Breast epithelium (tissue), 4 donors: ENCODE results near the gene S100A7. TPM values are rescaled to one million over a fixed set of nuclear protein-coding genes. Genes with fewer than 3 reads are reported as not detected.

ENCODE experiments used
- DNase-seq, 2 donors: peaks; one replicate each; pipeline ENCODE4 v3.0.0-alpha.2; 2019; ENCODE audit warnings: low spot score in 2 of 2
- H3K27ac ChIP-seq, 2 donors: fragments of 200-600 bp; sonication (generic) in 1 of 2; one replicate each; pipeline ENCODE4 v1.5.1; 2016 to 2019; ENCODE audit warnings: mild to moderate bottlenecking in 1 of 2
- H3K27me3 ChIP-seq, 2 donors: fragments of 200-600 bp; sonication (generic) in 1 of 2; one replicate each; pipeline versions ENCODE4 v1.5.1 to v1.6.0; 2017 to 2019; ENCODE audit warnings: control low read depth in 1 of 2, mild to moderate bottlenecking in 1 of 2
- H3K36me3 ChIP-seq: fragments of 200-600 bp; one replicate; pipeline ENCODE4 v1.5.1; 2019
- H3K4me1 ChIP-seq, 2 donors: fragments of 200-600 bp; sonication (generic); one replicate each; pipeline ENCODE4 v1.5.1; 2016 to 2019; ENCODE audit warnings: control low read depth in 1 of 2
- H3K4me3 ChIP-seq, 3 donors: fragments of 200-600 bp; sonication (generic); 1 replicate in 2 of 3; 2 replicates in 1 of 3; pipeline ENCODE4 v1.5.1; 2016 to 2019; ENCODE audit warnings: mild to moderate bottlenecking in 3 of 3, moderate library complexity in 2 of 3
- H3K9me3 ChIP-seq, 2 donors: fragments of 200-600 bp; sonication (generic) in 1 of 2; one replicate each; pipeline ENCODE4 v1.5.1; 2016 to 2019; ENCODE audit warnings: control low read depth in 1 of 2
- CTCF ChIP-seq, 3 donors: fragments of 450-650 bp; IDR thresholded peaks; one replicate each; pipeline ENCODE4 v1.5.1; 2016 to 2017; ENCODE audit warnings: antibody characterized with exemption in 3 of 3, mild to moderate bottlenecking in 3 of 3, moderate library complexity in 3 of 3
- POLR2A ChIP-seq: fragments of 450-650 bp; IDR thresholded peaks from one replicate; pipeline ENCODE4 v1.6.1; 2016; ENCODE audit warnings: antibody characterized with exemption, mild to moderate bottlenecking, moderate library complexity
- POLR2AphosphoS5 ChIP-seq, 3 donors: sonication (generic); formaldehyde crosslinking; IDR thresholded peaks; one replicate each; pipeline ENCODE4 v1.6.1; 2017; ENCODE audit warnings: antibody characterized with exemption in 3 of 3
- intact Hi-C: fragments of 100-400 bp; cut with DNase I; formaldehyde crosslinking; loops from one replicate; pipeline ENCODE4 v1.15.1; 2023; ENCODE audit warnings: low total_unique reads
- total RNA-seq, 3 donors: library from RNA; depleted of rRNA; stranded (reverse); fragments of >200 nt; gene quantifications; one replicate each; pipeline ENCODE4 v1.1.0, GENCODE V29; 2016

S100A7 gene
- total RNA-seq, 3 donors from 2014 or later: not detected

- peaks cover 0 to 15% of the 10 kb centered on the region in 2 donors for H3K27me3 ChIP-seq
- no peaks in the 10 kb centered on the region for H3K9me3 ChIP-seq
- H3K36me3 ChIP-seq: no peaks in the 10 kb centered on the region
- TF ChIP-seq CTCF (IDR thresholded peaks at IDR 0.05): no peak
- no peak for TF ChIP-seq POLR2AphosphoS5 (IDR thresholded peaks at IDR 0.05)
- TF ChIP-seq POLR2A: no peak
- intact Hi-C loops: no loop called here
- DNase-seq: no peak
- H3K4me1 ChIP-seq: no peaks in the 10 kb centered on the region
- H3K4me3 ChIP-seq: no peak overlapping the region
- no peak overlapping the region for H3K27ac ChIP-seq
Observed at GRCh38 chr1:153444078-153444477, 16.4 kb downstream of the S100A7 start.

DNA sequence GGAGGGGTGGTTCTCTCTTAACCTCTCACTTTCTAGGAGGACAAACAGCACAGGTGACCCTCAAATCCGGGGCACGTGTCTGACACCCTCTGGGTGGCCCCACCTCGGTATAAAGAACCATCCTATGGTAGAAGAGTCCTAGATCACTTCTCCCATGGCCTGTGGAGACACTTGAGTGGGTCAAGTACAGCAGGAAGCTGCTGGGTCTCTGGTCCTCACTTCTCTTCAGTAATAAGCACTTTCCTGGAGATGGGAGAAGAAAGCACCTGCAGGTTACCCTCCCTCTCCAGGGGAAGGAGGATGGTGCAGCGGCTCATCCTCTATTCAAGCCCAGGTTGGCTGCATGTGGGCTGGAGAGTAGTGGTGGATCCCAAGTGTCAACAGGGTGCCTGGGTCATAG, 17.0 kb downstream of the S100A7 start:
- intact Hi-C loops: no loop called here
- TF ChIP-seq CTCF (IDR thresholded peaks at IDR 0.05) (no peak), POLR2AphosphoS5 (IDR thresholded peaks at IDR 0.05) (no peak), POLR2A (no peak)
- H3K36me3 ChIP-seq: no peaks in the 10 kb centered on the region
- DNase-seq: no peak
- H3K4me1 ChIP-seq: no peaks in the 10 kb centered on the region
- peaks cover 0 to 15% of the 10 kb centered on the region in 2 donors for H3K27me3 ChIP-seq
- H3K27ac ChIP-seq: no peak overlapping the region
- no peak overlapping the region for H3K4me3 ChIP-seq
- H3K9me3 ChIP-seq: no peaks in the 10 kb centered on the region

DNA sequence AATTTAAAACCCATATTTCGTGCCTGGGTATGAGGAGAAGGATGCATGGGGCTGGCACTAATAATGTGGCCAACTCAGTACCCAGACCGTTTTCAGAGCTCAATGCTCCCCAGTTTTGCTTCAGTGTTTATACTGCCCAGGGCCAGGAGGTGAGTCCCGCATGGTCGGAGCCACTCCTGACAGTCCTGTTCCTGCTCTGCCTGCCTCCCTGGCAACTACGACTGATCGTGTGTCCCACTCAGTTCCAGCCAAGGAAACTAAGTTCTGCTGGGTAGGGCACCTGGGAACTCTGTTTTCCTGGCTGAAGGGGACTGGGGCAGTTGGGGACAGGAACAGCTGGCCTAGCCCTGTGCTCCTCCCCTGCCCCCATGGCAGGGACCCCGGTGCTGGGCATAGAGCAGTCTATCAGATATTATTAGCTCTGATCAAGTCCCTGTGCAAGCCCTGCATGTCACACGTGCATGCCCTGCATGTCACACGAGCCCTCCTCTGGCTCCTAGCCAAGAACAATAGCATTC, 19.2 kb downstream of the S100A7 start:
- intact Hi-C loops: no loop called here
- Histone ChIP-seq H3K4me1 (no peaks in the 10 kb centered on the region), H3K36me3 (no peaks in the 10 kb centered on the region), H3K27ac (no peak overlapping the region), H3K27me3 (peaks cover 0 to 15% of the 10 kb centered on the region in 2 donors), H3K4me3 (no peak overlapping the region), H3K9me3 (no peaks in the 10 kb centered on the region)
- DNase-seq: no peak
- TF ChIP-seq POLR2AphosphoS5 (IDR thresholded peaks at IDR 0.05): no peak
- TF ChIP-seq CTCF (IDR thresholded peaks at IDR 0.05): no peak
- no peak for TF ChIP-seq POLR2A

- no peak overlapping the region for H3K4me3 ChIP-seq
- H3K27me3 ChIP-seq: peaks cover 0 to 10% of the 10 kb centered on the region in 2 donors
- DNase-seq: no peak
- no peak for TF ChIP-seq POLR2AphosphoS5 (IDR thresholded peaks at IDR 0.05)
- TF ChIP-seq CTCF (IDR thresholded peaks at IDR 0.05): no peak
- TF ChIP-seq POLR2A: no peak
- no peaks in the 10 kb centered on the region for H3K36me3 ChIP-seq
- intact Hi-C loops: no loop called here
- no peak overlapping the region for H3K27ac ChIP-seq
- no peaks in the 10 kb centered on the region for H3K9me3 ChIP-seq
- H3K4me1 ChIP-seq: no peaks in the 10 kb centered on the region
Observed at GRCh38 chr1:153439273-153439672, 21.2 kb downstream of the S100A7 start.

DNA sequence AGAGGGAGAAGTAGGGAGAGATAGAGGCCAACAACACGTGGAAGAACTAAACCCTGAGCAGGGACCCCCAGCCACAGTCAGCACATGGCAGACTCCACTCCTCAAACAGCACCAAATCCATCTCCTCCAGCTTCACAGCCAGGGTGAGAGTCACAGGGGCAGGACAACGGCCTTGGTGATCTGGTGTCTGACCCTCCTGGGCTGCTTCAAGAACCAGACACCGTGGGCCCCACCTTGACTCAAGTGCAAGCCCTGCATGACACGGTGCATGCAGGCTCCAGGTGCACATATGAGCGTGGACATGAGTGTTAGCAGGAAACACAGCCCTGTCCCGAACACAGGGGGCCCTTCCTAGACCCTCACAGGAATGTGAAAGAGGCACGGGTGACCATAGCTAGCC, 21.9 kb downstream of the S100A7 start:
- H3K27ac ChIP-seq: no peak overlapping the region
- intact Hi-C loops: no loop called here
- TF ChIP-seq POLR2A: no peak
- TF ChIP-seq CTCF (IDR thresholded peaks at IDR 0.05): no peak
- no peak for TF ChIP-seq POLR2AphosphoS5 (IDR thresholded peaks at IDR 0.05)

More for the DNA sequence above, 21.9 kb downstream of the S100A7 start:
- Histone ChIP-seq H3K4me1 (no peaks in the 10 kb centered on the region), H3K4me3 (no peak overlapping the region), H3K36me3 (no peaks in the 10 kb centered on the region), H3K27me3 (peaks cover 0 to 4% of the 10 kb centered on the region in 2 donors), H3K9me3 (no peaks in the 10 kb centered on the region)
- no peak for DNase-seq
